H9 (cell line): ENCODE data around the gene EVL. TPM values are rescaled to one million over a fixed set of nuclear protein-coding genes. Genes with fewer than 3 reads are reported as not detected.

Experiments
- DNase-seq: peaks from one replicate; pipeline ENCODE4 v3.0.0-alpha.2; 2017
- H2AFZ ChIP-seq: one replicate; pipeline ENCODE4 v1.6.1; 2013; ENCODE audit warnings: mild to moderate bottlenecking, low read length, control low read depth, moderate library complexity
- H2AK5ac ChIP-seq: 2 replicates; pipeline ENCODE4 v1.6.1; 2013; ENCODE audit warnings: low read length, control low read depth, mixed read lengths; ENCODE audit not compliant: insufficient read length
- H2BK120ac ChIP-seq: one replicate; pipeline ENCODE4 v1.6.1; 2013; ENCODE audit warnings: low read depth, mild to moderate bottlenecking, low read length, control low read depth, inconsistent platforms; ENCODE audit not compliant: poor library complexity, severe bottlenecking
- H2BK12ac ChIP-seq: 2 replicates; pipeline ENCODE4 v1.6.1; 2013; ENCODE audit warnings: low read length, control low read depth, mixed read lengths, low read depth; ENCODE audit not compliant: insufficient read length
- H2BK15ac ChIP-seq: 2 replicates; pipeline ENCODE4 v1.6.1; 2013; ENCODE audit warnings: low read depth, low read length, control low read depth
- H2BK20ac ChIP-seq: one replicate; pipeline ENCODE4 v1.6.1; 2013; ENCODE audit warnings: low read depth, mild to moderate bottlenecking, low read length, control low read depth, inconsistent platforms; ENCODE audit not compliant: poor library complexity, severe bottlenecking
- H2BK5ac ChIP-seq: 2 replicates; pipeline ENCODE4 v1.6.1; 2013; ENCODE audit warnings: low read length, control low read depth, mixed read lengths; ENCODE audit not compliant: insufficient read length
- H3K14ac ChIP-seq: 2 replicates; pipeline ENCODE4 v1.6.1; 2013; ENCODE audit warnings: low read length, control low read depth; ENCODE audit not compliant: insufficient read depth
- H3K18ac ChIP-seq: 2 replicates; pipeline ENCODE4 v1.6.1; 2013; ENCODE audit warnings: low read depth, mild to moderate bottlenecking, mixed read lengths, low read length, control low read depth; ENCODE audit not compliant: insufficient read length
- H3K23ac ChIP-seq: 2 replicates; pipeline ENCODE4 v1.6.1; 2013; ENCODE audit warnings: low read length, control low read depth, mixed read lengths, low read depth; ENCODE audit not compliant: insufficient read length
- H3K23me2 ChIP-seq: 2 replicates; pipeline ENCODE4 v1.6.1; 2013; ENCODE audit warnings: low read depth, mild to moderate bottlenecking, mixed read lengths, low read length, control low read depth; ENCODE audit not compliant: insufficient read length, poor library complexity, severe bottlenecking
- H3K27ac ChIP-seq: 2 replicates; pipeline ENCODE4 v1.5.1; 2013; ENCODE audit warnings: low read length, control low read depth, mixed read lengths, low read depth; ENCODE audit not compliant: insufficient read length
- H3K27me3 ChIP-seq: 2 replicates; pipeline ENCODE4 v1.6.1; 2013; ENCODE audit warnings: low read length, control low read depth, inconsistent platforms; ENCODE audit not compliant: insufficient read depth
- H3K4ac ChIP-seq: 2 replicates; pipeline ENCODE4 v1.6.1; 2013; ENCODE audit warnings: low read depth, mild to moderate bottlenecking, control low read depth, inconsistent platforms, low read length, moderate library complexity
- H3K4me1 ChIP-seq: 2 replicates; pipeline ENCODE4 v1.6.1; 2013; ENCODE audit warnings: low read length, control low read depth, inconsistent platforms; ENCODE audit not compliant: insufficient read depth
- H3K4me2 ChIP-seq: 2 replicates; pipeline ENCODE4 v1.6.1; 2013; ENCODE audit warnings: low read length, control low read depth, mixed read lengths; ENCODE audit not compliant: insufficient read length, insufficient read depth
- H3K56ac ChIP-seq: 2 replicates; pipeline ENCODE4 v1.6.1; 2013; ENCODE audit warnings: low read depth, mild to moderate bottlenecking, mixed read lengths, low read length, control low read depth; ENCODE audit not compliant: insufficient read length
- H3K79me1 ChIP-seq: 2 replicates; pipeline ENCODE4 v1.6.1; 2013; ENCODE audit warnings: low read depth, mild to moderate bottlenecking, moderate library complexity, low read length, control low read depth, inconsistent platforms; ENCODE audit not compliant: insufficient read depth, poor library complexity, severe bottlenecking
- H3K79me2 ChIP-seq: 2 replicates; pipeline ENCODE4 v1.6.1; 2013; ENCODE audit warnings: low read length, control low read depth, inconsistent platforms; ENCODE audit not compliant: insufficient read depth
- H3K9ac ChIP-seq: 2 replicates; pipeline ENCODE4 v1.6.1; 2013; ENCODE audit warnings: low read length, control low read depth, mixed read lengths; ENCODE audit not compliant: insufficient read length; ENCODE audit errors: extremely low read depth
- H3K9me3 ChIP-seq: one replicate; pipeline ENCODE4 v1.6.1; 2013; ENCODE audit warnings: low read depth, low read length, inconsistent platforms; ENCODE audit not compliant: control insufficient read depth
- H3T11ph ChIP-seq: one replicate; pipeline ENCODE4 v1.6.1; 2013; ENCODE audit warnings: mild to moderate bottlenecking, low read length, control low read depth, inconsistent platforms
- H4K20me1 ChIP-seq: one replicate; pipeline ENCODE4 v1.6.1; 2013; ENCODE audit not compliant: control insufficient read depth, insufficient read length, insufficient read depth
- H4K5ac ChIP-seq: 2 replicates; pipeline ENCODE4 v1.6.1; 2013; ENCODE audit warnings: low read depth, mild to moderate bottlenecking, mixed read lengths, low read length, control low read depth; ENCODE audit not compliant: insufficient read length
- H4K8ac ChIP-seq: replicated peaks from 2 replicates; pipeline ENCODE4 v1.6.1; 2013; ENCODE audit warnings: low read length, control low read depth, mixed read lengths, low read depth; ENCODE audit not compliant: insufficient read length
- H4K91ac ChIP-seq: 2 replicates; pipeline ENCODE4 v1.6.1; 2013; ENCODE audit warnings: low read depth, mild to moderate bottlenecking, moderate library complexity, mixed read lengths, low read length, control low read depth; ENCODE audit not compliant: insufficient read length
- H3K27ac Mint-ChIP-seq, 3 experiments: 2 replicates in 2 of 3; 3 replicates in 1 of 3; pipeline ENCODE4 v1.8.0; 2020 to 2021; ENCODE audit warnings: mixed read lengths in 3 of 3, mild to moderate bottlenecking in 1 of 3, moderate library complexity in 1 of 3
- H3K27me3 Mint-ChIP-seq: 2 replicates; pipeline ENCODE4 v1.8.0; 2021; ENCODE audit warnings: low read depth, mild to moderate bottlenecking, moderate library complexity, mixed read lengths
- H3K36me3 Mint-ChIP-seq, 3 experiments: 2 replicates in 2 of 3; 3 replicates in 1 of 3; pipeline ENCODE4 v1.8.0; 2020 to 2021; ENCODE audit warnings: low read depth in 3 of 3, mixed read lengths in 3 of 3; ENCODE audit not compliant: insufficient read depth in 1 of 3
- H3K4me1 Mint-ChIP-seq, 2 experiments: 2 replicates each; pipeline ENCODE4 v1.8.0; 2020; ENCODE audit warnings: mixed read lengths in 2 of 2
- H3K4me3 Mint-ChIP-seq, 2 experiments: 2 replicates in 1 of 2; 3 replicates in 1 of 2; pipeline ENCODE4 v1.8.0; 2020 to 2021; ENCODE audit warnings: mild to moderate bottlenecking in 2 of 2, mixed read lengths in 2 of 2, moderate library complexity in 1 of 2
- H3K9me3 Mint-ChIP-seq, 2 experiments: 2 replicates in 1 of 2; 3 replicates in 1 of 2; pipeline ENCODE4 v1.8.0; 2020; ENCODE audit warnings: mild to moderate bottlenecking in 2 of 2, mixed read lengths in 2 of 2, moderate library complexity in 1 of 2
- CTCF ChIP-seq: fragments of 200-600 bp; sonication (generic); conservative IDR thresholded peaks from 3 replicates; pipeline ENCODE4 v1.8.0; 2021; ENCODE audit warnings: antibody characterized with exemption, mild to moderate bottlenecking
- WGBS: extraction: QIAGEN DNeasy Blood & Tissue Kit; methylation state at CpG from one replicate; pipeline ENCODE4 v1.1.7; 2013; ENCODE audit warnings: missing lambda C conversion rate, low lambda C conversion rate, mixed read lengths; ENCODE audit not compliant: insufficient read length; ENCODE audit errors: extremely low coverage; 5-methylcytosine and 5-hydroxymethylcytosine counted together
- total RNA-seq: library from RNA; stranded (reverse); gene quantifications from 2 replicates; pipeline ENCODE4 v1.2.1, GENCODE V29; 2021

The EVL gene
- total RNA-seq, 1 experiment from 2014 or later: 53.2 TPM

DNA sequence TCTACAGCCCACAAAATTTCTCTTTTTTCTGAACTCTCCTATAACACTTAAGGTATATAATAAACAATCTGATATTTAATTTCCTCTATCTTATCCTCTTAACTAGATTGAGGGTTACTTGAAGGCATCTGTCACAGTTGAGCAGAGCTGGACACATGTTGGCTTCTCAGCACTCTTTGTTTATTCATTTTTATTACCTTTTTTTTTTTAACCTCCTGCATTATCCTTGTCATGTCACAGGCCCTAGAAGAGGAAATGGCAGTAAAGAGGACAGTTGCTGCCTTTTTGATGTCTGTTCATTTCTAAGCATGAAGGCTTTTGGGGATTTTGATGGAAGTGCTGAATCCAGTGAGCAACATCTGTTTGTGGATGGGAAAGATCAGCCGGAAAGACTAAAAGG lies 32.5 kb upstream of the EVL start:
- Mint-ChIP-seq H3K36me3 (no peaks in the 10 kb centered on the region), H3K27ac (no peak overlapping the region; a peak in 1 of 7 replicates), H3K4me1 (0 out of 4 replicates have a peak, but pooled peaks cover 3 to 4% of the 10 kb centered on the region in 2 experiments), H3K9me3 (no peaks in the 10 kb centered on the region; a peak in 1 of 5 replicates), H3K27me3 (peaks cover 37% of the 10 kb centered on the region), H3K4me3 (no peak overlapping the region)
- Histone ChIP-seq H3K4ac (no peak overlapping the region), H3K27ac (no peak overlapping the region), H3K79me1 (no peaks in the 10 kb centered on the region), H4K20me1 (no peaks in the 10 kb centered on the region), H3K14ac (no peak overlapping the region), H3K56ac (no peak overlapping the region), H3T11ph (no peak overlapping the region), H3K18ac (no peak overlapping the region), H2AK5ac (no peak overlapping the region), H3K79me2 (no peaks in the 10 kb centered on the region), H3K23me2 (no peaks in the 10 kb centered on the region), H4K91ac (no peak overlapping the region), H3K23ac (no peak overlapping the region), H2AFZ (no peak overlapping the region), H4K8ac (no peak overlapping the region), H3K9me3 (no peaks in the 10 kb centered on the region), H2BK120ac (no peak overlapping the region), H2BK15ac (no peak overlapping the region), H2BK20ac (no peak overlapping the region), H3K4me1 (no peaks in the 10 kb centered on the region), H3K27me3 (peaks cover 7% of the 10 kb centered on the region; the same call in 1 of the 2 replicates), H2BK12ac (no peak overlapping the region), H2BK5ac (no peak overlapping the region), H3K9ac (no peak overlapping the region), H3K4me2 (no peak overlapping the region), H4K5ac (no peak overlapping the region)
- no CpG with 5 or more reads among the region's 1 CpG for WGBS
- DNase-seq: no peak
- TF ChIP-seq CTCF: no peak
